DND-41 (cell line): ENCODE results near the gene ABHD6.
A peak's percentile ranks its signal among the peaks of the same experiment; 100 is the strongest.

Experiments
- ATAC-seq: fragments of 200-7000 bp; cut with Tn5 transposase; 3 replicates; pipeline ENCODE4 v1.9.1; 2021; ENCODE audit warnings: low read depth; ENCODE audit not compliant: insufficient read depth
- DNase-seq: peaks from one replicate; pipeline ENCODE4 v3.0.0-alpha.2; 2020
- H2AFZ ChIP-seq: 2 replicates; pipeline ENCODE4 v1.6.0; 2012; ENCODE audit warnings: low read depth, low read length
- H3K27ac ChIP-seq: 2 replicates; pipeline ENCODE4 v1.5.1; 2012; ENCODE audit warnings: low read length, inconsistent platforms
- H3K27me3 ChIP-seq: fragments of 200-600 bp; sonication (generic); 2 replicates; pipeline ENCODE4 v1.6.0; 2012; ENCODE audit warnings: low read length, mild to moderate bottlenecking, inconsistent platforms; ENCODE audit not compliant: insufficient read depth, poor library complexity
- H3K36me3 ChIP-seq: 2 replicates; pipeline ENCODE4 v1.5.1; 2012; ENCODE audit warnings: low read length, inconsistent platforms; ENCODE audit not compliant: insufficient read depth
- H3K4me1 ChIP-seq: 2 replicates; pipeline ENCODE4 v1.5.1; 2012; ENCODE audit warnings: mild to moderate bottlenecking, low read length; ENCODE audit not compliant: insufficient read depth
- H3K4me2 ChIP-seq: 2 replicates; pipeline ENCODE4 v1.6.0; 2012; ENCODE audit warnings: mild to moderate bottlenecking, moderate library complexity, low read length, inconsistent platforms; ENCODE audit not compliant: insufficient read depth
- H3K4me3 ChIP-seq, 2 experiments: fragments of 200-600 bp in 1 of 2; shearing (Covaris generic) in 1 of 2; 2 replicates each; pipeline ENCODE4 v1.5.1; 2012 to 2016; ENCODE audit warnings: inconsistent platforms in 2 of 2, low read length in 2 of 2, mild to moderate bottlenecking in 2 of 2, low read depth in 1 of 2, moderate library complexity in 1 of 2
- H3K79me2 ChIP-seq: 2 replicates; pipeline ENCODE4 v1.6.0; 2012; ENCODE audit warnings: low read length, inconsistent platforms; ENCODE audit not compliant: insufficient read depth
- H3K9ac ChIP-seq: 2 replicates; pipeline ENCODE4 v1.6.0; 2012; ENCODE audit warnings: low read depth, mild to moderate bottlenecking, inconsistent platforms, low read length, moderate library complexity
- H3K9me3 ChIP-seq: 2 replicates; pipeline ENCODE4 v1.5.1; 2012; ENCODE audit warnings: low read length, moderate library complexity, mild to moderate bottlenecking, inconsistent platforms; ENCODE audit not compliant: insufficient read depth, severe bottlenecking
- H4K20me1 ChIP-seq: 2 replicates; pipeline ENCODE4 v1.6.0; 2012; ENCODE audit warnings: low read length; ENCODE audit not compliant: insufficient read depth
- EZH2 ChIP-seq: IDR thresholded peaks from 3 replicates; pipeline ENCODE4 v1.6.1; 2012; ENCODE audit warnings: borderline replicate concordance, low read depth, mild to moderate bottlenecking, moderate library complexity, low read length, inconsistent platforms; ENCODE audit not compliant: severe bottlenecking
- TF ChIP-seq, protein P1 (sequence below): IDR thresholded peaks from 2 replicates; pipeline ENCODE4 v1.5.1; 2012; ENCODE audit warnings: borderline replicate concordance, low read length, moderate library complexity, mild to moderate bottlenecking; ENCODE audit not compliant: poor library complexity, severe bottlenecking; ENCODE audit errors: extremely low read depth

The ABHD6 gene

DNA sequence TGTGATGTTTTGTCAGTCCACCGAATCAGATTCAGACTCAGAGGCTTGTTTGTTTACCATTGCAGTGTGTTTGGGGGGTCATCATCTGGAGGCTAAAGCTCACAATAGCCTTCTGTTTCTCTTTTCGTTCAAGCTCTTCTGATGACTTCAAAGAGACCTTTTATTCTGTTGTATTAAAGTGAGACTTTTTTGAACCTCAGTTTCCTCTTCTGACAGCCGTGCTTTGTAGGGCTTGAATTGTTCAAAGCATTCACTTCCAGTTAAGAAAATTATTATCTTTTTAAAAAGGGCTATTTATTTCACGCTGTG, 96.4 kb downstream of the ABHD6 start:
- H3K4me3 ChIP-seq: peak overlapping the region; percentile 88 to 94
- H2AFZ ChIP-seq: no peak overlapping the region
- H3K4me1 ChIP-seq: peaks cover 53% of the 10 kb centered on the region
- H3K27me3 ChIP-seq: no peaks in the 10 kb centered on the region
- peaks cover 62% of the 10 kb centered on the region for H3K79me2 ChIP-seq
- H3K9me3 ChIP-seq: no peaks in the 10 kb centered on the region
- peak overlapping the region; percentile 74 for H3K9ac ChIP-seq
- peaks cover 19% of the 10 kb centered on the region for H3K36me3 ChIP-seq
- H3K27ac ChIP-seq: peak overlapping the region; percentile 80
- TF ChIP-seq EZH2: no peak
- TF ChIP-seq, protein P1, sequence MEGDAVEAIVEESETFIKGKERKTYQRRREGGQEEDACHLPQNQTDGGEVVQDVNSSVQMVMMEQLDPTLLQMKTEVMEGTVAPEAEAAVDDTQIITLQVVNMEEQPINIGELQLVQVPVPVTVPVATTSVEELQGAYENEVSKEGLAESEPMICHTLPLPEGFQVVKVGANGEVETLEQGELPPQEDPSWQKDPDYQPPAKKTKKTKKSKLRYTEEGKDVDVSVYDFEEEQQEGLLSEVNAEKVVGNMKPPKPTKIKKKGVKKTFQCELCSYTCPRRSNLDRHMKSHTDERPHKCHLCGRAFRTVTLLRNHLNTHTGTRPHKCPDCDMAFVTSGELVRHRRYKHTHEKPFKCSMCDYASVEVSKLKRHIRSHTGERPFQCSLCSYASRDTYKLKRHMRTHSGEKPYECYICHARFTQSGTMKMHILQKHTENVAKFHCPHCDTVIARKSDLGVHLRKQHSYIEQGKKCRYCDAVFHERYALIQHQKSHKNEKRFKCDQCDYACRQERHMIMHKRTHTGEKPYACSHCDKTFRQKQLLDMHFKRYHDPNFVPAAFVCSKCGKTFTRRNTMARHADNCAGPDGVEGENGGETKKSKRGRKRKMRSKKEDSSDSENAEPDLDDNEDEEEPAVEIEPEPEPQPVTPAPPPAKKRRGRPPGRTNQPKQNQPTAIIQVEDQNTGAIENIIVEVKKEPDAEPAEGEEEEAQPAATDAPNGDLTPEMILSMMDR: no peak
- DNase-seq: no peak
- H3K4me2 ChIP-seq: peak overlapping the region; percentile 79
- ATAC-seq: no peak
- H4K20me1 ChIP-seq: no peaks in the 10 kb centered on the region; the same call in 1 of the 2 replicates

DNA sequence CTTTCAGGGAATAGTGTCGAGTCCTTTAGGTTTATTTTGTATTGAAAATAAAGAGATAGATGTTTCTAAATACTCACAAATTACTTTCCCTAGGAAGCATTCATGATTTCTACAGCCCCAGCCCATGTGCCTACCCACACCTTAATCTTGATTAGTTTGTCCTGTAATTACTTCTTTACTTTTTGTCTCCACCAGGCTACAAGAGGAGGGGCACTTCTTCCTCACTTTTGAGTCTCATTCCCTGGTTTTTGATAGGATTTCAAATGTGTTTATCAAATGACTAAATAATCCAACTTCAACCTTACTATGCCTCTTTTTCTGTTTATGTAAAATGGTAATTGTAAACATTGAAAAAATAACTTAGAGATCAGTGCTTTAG, 96.9 kb downstream of the ABHD6 start:
- Histone ChIP-seq H3K79me2 (peaks cover 67% of the 10 kb centered on the region), H3K4me1 (peaks cover 53% of the 10 kb centered on the region), H3K27me3 (no peaks in the 10 kb centered on the region), H3K27ac (peak overlapping the region; percentile 80), H2AFZ (no peak overlapping the region), H3K36me3 (peaks cover 25% of the 10 kb centered on the region), H3K4me2 (peak overlapping the region; percentile 79), H3K9ac (peak overlapping the region; percentile 74), H4K20me1 (no peaks in the 10 kb centered on the region; the same call in 1 of the 2 replicates), H3K9me3 (no peaks in the 10 kb centered on the region), H3K4me3 (peak overlapping the region; percentile 88 to 94)
- no peak for ATAC-seq
- TF ChIP-seq, protein P1: no peak
- no peak for TF ChIP-seq EZH2
- DNase-seq: no peak

DNA sequence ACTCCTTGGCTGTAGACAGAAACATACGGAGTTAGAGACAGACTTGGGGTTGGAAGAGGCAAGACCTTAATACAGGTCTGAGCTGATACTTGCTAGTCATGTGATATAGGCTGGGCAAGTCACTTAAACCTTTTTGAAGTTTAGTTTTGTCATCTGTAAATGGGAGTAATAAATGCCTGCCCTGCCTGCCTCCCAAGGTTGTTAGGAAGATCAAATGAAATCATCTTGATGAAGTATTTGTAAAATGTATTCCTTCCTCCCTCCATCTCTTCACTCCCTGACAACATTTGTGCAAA, 98.0 kb downstream of the ABHD6 start:
- peak overlapping the region; percentile 74 for H3K9ac ChIP-seq
- ATAC-seq (peak; percentile 18; the same call in 2 of the 3 replicates), DNase-seq (no peak)
- no peaks in the 10 kb centered on the region for H3K9me3 ChIP-seq
- peaks cover 53% of the 10 kb centered on the region for H3K4me1 ChIP-seq
- H3K79me2 ChIP-seq: peaks cover 77% of the 10 kb centered on the region
- H4K20me1 ChIP-seq: no peaks in the 10 kb centered on the region; the same call in 1 of the 2 replicates
- peak overlapping the region; percentile 79 for H3K4me2 ChIP-seq
- peak overlapping the region; percentile 80 for H3K27ac ChIP-seq
- no peak for TF ChIP-seq EZH2
- TF ChIP-seq, protein P1: no peak
- H3K36me3 ChIP-seq: peaks cover 32% of the 10 kb centered on the region
- H2AFZ ChIP-seq: no peak overlapping the region
- H3K4me3 ChIP-seq: peak overlapping the region in 1 of 2 experiments; percentile 94; a peak in 2 of 4 replicates
- no peaks in the 10 kb centered on the region for H3K27me3 ChIP-seq
